GM21515 (cell line): Measurements from ENCODE around the gene ERBIN.
"Not testable (repeated sequence)": the region's sequence is repeated elsewhere in the genome, so short reads cannot be mapped to it uniquely, and the experiment has no call there.

Experiments
- ATAC-seq: cut with Tn5 transposase; IDR thresholded peaks from one replicate; pipeline ENCODE4 v1.9.1; 2021; ENCODE audit not compliant: unreplicated experiment

ERBIN gene

DNA sequence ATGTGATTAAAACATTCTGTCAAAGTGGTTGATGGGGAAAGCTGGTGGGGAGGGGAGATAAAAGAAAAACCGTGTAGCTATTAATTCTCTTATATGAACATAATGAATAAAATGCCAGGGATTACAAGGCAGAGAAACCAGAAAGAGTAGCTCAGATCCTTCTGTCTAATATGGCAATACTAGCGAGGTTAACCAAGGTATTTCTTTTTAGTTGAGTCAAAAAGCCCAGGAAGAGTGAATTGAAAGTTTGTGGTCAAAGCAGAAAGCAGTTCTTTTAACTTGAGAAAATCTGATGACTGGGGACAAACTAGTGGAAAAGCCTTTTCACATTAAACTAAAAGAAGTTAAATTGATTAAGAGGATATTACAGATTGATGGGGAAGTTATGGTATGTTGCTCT, 76.0 kb downstream of the ERBIN start:
- no peak for ATAC-seq

DNA sequence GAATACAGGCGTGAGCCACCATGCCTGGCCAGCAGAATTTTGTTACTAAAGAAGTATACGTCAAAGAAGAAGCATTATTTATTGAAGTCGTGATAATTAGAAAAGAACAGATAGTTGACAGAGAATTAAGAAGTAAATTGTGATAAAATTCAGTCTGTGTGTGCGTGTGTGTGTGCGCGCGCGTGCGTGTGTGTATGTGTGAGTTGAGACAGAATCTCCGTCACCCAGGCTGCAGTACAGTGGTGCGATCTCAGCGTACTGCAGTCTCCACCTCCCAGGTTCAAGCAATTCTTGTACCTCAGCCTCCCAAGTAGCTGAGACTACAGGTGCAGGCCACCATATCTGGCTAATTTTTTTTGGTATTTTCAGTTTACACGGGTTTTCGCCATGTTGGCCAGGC, 77.8 kb downstream of the ERBIN start:
- ATAC-seq, result no peak

DNA sequence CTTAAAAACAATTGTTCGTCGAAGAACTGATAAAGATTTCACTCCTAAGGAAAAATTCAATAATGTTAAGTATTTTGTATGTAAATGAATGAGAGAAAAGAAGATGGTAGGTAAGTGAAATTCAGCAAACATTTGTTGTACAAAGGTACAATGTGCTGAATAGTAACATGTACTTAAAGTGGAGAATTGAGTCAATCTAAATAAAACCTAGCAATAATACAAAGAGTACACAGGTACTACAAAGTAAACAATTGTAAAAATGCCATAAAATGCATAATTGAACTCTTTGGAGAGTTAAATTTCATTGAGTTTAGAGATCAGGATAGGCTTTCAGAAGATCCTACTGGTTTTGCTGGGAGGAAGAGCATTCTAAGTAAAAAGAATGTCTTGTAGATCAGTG, 82.9 kb downstream of the ERBIN start:
- no peak for ATAC-seq

DNA sequence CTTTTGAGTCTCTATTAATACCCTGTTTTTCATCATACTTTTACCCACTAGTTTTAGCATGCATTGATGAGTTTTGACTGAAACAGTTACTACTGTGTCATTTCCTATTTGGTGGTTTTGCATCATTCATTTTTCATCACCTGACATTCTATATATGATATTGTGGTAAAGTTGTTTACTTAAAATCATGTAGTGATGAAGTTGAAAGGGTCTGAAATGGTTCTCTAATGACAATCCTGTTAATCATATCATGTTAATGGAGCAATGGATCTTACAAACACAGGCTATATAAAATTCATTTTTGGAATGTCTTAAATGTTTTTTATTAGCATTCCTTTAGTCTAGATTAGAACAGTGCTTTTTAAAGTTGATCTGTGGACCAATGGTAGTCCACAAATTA, 84.1 kb downstream of the ERBIN start:
- no peak for ATAC-seq

DNA sequence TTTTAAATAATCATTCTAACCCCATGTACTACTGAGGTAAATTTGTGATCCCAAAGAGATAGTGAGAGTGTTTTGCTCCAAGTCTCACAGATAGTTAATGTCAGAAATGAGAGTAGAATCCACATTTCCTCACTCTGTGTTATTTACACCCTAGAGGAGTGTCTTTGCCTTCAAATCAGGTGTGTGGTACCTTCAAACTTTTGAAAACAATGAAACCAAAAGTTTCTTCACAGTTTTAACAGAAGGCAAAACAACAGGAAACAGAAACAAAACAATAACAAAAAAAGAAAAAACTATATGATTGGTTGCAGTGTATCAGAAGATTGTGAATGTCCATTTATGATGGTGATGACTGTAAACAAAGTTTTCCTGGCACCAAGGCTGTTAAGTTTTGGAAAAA, 85.9 kb downstream of the ERBIN start:
- no peak for ATAC-seq

DNA sequence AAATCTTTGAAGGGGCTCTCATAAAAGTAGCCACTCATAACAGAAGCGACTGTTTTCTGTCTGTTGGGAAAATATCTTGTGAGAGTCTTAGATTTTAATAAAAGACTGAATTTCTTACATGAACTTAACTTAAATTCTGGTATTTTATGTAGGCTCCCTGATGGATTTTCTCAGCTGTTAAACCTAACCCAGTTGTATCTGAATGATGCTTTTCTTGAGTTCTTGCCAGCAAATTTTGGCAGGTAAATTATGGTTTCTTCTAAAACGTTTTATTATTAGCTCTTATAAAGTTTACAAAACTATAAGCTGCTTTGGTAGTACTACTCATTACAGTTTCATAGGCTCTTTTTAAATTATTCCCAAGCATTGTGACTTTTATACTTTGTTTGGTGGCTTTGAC, 87.0 kb downstream of the ERBIN start:
- ATAC-seq, result no peak

DNA sequence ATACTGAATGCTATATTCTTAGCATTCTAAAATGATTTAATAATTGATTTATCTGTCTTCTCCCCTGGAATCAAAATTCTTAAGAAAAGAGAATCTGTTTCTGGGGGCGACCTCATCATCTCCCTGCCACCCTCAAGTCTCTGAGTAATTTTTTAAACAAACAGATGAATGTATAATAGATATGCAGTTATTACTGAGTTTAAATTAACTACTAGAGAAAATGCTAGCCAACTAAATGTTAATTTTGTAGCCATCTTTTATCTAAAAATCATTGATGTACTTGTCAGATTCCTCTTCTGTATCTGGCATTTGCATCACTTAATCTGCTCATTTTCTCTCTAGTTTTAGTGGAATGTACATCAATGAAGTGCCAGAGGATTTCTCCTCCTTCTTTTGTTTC, 87.5 kb downstream of the ERBIN start:
- no peak for ATAC-seq

DNA sequence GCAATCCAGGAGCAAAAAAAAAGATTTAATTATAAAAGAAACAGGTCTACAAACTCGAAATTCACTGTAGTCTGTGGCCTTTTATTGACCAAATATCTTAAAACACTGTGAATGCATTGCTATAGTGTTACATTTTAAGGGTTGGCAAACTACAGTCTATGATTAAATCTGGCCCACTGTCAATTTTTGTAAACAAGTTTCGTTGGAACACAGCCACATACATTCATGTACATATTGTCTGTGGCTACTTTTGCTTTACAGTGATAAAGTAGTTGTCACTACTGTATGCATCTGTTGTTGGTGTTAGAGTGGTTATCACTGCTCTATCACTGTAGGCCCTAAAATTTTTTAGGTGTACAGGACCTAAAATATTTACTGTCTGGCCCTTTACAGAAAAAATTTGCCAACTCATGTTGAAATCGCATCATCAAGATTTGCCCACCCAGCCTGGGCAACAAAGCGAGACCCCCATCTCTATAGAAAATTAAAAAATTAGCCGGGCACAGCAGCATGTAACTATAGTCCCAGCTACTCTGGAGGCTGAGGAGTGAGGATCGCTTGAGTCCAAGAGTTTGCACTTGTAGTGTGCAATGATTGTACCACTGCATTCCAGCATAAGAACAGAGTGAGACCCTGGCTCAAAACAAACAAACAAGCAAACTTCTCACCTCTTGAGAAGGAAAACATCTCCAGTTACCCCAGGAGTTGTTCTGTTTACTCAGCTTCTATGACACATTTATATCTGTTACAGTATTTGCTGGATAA, 89.0 kb downstream of the ERBIN start:
- ATAC-seq, result no peak

DNA sequence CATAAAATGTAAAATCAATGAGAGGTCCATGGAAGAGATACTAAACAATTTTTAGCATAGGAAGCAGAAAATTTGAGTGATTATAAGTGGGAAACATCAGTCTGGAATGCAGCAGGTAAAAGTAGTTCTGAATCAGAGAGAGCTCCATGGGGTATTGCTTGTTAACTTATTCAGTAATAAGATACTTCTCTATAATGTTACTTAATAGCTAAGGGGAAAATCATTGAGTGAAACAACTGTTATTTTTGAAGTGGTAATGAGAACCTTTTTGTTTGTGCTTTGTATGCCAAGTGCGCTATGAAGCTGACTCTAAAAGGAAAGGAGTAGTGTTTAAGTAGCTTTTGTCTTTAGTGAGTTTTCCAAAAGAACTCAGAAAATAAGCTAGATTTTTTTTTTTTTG, 95.2 kb downstream of the ERBIN start:
- no peak for ATAC-seq

DNA sequence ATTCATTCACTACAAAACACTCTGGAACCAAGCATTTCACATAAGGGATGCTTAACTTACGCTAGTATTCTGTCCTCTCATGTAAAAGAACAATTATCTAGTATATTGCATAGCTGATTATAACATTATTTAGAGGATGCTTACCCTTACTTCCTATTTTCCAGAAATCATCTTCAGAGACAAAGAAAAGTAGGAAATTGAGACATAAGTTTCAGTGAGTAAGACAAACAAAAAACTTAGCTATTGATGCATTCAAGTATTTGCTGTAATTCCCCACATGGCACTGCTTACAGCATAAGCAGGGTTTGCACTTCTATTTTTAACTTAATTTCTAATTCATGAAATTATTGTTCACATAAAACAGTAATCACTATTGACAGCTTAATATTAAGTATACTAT, 112.9 kb downstream of the ERBIN start:
- ATAC-seq, result no peak

DNA sequence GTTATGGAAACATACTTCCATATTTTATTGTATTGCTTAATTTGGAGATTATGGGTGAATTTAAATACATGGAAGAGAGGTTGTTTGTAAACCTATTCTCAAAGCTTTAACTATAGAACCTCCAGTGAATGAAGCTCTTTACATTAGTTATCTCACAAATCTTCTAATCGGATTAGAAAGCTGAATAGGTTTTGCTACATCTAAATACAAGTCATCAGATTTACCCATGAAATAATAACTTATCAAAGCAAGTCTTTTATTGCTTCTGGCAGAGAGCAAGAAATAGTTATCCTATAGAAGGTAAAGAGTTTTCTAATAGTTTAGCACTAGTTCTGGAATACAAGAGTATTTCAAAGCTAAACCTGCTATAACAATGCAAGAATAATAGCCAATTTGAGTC, 113.3 kb downstream of the ERBIN start:
- ATAC-seq, result no peak

DNA sequence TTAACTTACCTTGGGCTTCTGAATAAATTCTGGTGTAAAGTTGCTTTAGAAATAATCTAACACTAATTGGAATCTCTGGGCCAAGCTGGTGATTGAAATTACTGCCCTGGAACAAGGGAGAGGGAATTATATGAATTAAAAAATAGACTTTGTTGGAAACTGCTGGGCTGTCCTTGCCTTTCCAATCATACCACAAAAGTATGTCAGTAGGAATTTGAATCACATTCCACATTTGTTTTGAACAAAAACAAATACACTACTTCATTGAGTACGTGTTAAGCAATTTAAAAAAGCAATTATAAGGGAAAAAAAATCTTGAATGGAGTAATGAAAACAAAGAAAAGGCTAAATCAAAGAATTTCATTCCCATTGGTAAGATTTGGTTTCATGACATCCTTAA, 115.3 kb downstream of the ERBIN start:
- ATAC-seq, result no peak

DNA sequence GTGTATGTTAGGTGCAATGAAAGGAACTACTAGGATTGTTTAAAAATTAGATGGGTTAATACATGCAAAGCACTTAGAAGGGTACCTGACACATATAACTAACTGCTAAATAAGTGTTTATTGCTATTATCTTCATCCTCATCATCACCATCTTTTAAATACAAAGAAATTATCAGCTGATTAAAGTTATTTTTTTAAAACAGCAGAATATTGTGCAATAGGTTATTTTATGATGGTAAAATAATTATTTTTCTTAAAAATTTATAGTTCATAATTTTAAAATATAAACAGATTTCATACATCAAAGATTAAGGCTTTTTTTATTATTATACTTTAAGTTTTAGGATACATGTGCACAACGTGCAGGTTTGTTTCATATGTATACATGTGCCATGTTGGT, 130.9 kb downstream of the ERBIN start:
- no peak for ATAC-seq

DNA sequence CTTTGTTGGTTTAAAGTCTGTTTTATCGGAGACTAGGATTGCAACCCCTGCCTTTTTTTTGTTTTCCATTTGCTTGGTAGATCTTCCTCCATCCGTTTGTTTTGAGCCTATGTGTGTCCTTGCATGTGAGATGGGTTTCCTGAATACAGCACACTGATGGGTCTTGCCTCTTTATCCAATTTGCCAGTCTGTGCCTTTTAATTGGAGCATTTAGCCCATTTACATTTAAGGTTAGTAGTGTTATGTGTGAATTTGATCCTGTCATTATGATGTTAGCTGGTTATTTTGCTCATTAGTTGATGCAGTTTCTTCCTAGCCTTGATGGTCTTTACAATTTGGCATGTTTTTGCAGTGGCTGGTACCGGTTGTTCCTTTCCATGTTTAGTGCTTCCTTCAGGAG, 134.9 kb downstream of the ERBIN start:
- ATAC-seq, result not testable (repeated sequence)

DNA sequence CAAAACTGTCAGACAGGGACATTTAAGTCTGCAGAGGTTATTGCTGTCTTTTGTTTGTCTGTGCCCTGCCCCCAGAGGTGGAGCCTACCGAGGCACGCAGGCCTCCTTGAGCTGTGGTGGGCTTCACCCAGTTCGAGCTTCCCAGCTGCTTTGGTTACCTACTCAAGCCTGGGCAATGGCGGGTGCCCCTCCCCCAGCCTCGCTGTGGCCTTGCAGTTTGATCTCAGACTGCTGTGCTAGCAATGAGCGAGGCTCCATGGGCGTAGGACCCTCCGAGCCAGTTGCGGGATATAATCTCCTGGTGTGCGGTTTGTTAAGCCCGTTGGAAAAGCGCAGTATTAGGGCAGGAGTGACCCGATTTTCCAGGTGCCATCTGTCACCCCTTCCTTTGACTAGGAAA, 136.7 kb downstream of the ERBIN start:
- not testable (repeated sequence) for ATAC-seq

DNA sequence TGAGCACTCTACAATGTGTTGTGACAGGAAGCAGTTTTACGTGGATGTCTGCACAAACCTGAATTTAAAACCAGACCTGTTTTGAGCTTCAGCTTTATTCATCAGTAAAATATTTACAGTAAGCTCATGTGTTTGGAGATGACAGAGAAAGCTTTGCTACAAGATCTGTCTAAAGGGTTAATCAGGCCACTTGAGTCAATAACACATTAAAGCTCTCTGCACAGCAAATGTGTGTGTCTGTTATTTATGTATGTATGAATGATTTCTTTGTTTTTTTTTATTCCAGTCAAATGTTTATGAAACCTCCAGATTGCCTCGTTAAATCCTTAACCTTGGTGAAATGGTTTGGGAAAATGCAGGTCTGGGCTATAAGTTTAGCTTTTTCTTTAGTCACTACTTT, 140.5 kb downstream of the ERBIN start:
- ATAC-seq, result no peak

DNA sequence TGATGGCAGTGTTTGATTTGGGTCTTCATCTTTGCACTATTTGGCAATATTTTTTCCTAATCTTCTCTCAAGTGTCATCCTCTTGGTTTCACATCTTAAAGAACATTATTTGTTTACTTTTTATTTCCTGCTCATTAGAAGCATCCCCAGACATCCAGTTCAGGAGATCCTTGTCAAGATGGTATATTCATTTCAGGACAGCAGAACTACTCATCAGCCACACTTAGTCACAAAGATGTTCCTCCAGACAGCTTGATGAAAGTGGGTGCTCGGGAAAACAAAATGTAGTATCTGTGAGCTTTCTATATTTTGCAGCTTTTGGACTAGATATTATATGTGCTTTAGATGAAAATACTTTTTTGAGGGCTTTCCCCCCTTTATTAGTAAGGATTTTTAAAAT, 145.7 kb downstream of the ERBIN start:
- ATAC-seq, result no peak

DNA sequence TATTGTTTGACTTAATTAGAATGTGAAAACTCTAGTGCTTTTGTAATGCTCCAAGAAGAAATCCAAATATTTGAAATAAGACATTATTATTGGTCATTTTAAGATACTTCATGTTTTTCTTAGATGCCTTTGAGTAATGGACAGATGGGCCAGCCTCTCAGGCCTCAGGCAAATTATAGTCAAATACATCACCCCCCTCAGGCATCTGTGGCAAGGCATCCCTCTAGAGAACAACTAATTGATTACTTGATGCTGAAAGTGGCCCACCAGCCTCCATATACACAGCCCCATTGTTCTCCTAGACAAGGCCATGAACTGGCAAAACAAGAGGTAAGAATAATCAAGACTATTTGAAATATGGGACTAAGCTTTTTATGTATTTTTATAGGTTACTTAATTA, 148.5 kb downstream of the ERBIN start:
- no peak for ATAC-seq

DNA sequence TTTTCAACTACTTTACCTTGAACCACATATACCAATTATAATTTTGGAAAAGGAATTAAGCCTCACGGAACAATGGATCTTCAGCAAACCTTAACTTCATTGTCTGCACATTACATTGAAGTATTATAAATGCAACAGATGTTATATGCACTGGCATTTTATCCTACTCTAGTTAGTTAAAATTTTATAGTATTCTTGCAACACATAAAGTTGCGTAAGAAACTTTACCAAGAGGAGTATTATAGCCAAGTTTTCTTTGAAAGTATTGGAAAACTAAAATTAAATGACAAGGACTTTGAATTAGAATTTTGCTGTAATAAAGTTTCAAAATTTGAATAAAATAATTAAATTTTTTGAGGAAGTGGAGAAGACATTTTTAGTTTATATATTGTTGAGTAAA, 154.3 kb downstream of the ERBIN start:
- no peak for ATAC-seq

DNA sequence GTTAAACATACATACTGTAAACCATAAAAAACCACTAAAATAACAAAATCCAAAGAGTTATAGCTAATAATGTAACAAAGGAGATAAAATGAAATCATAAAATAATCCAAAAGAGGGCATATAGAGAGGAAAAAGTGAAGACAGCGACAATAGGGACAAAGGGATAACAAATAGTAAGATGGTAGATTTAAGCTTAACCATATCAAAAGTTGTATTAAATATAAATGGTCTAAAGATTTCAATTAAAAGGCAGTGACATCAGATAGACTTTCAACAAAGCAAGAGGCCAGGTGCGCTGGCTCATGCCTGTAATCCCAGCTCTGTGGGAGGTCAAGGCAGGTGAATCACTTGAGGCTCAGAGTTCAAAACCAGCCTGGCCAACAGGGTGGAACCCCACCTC, 163.0 kb downstream of the ERBIN start:
- no peak for ATAC-seq

DNA sequence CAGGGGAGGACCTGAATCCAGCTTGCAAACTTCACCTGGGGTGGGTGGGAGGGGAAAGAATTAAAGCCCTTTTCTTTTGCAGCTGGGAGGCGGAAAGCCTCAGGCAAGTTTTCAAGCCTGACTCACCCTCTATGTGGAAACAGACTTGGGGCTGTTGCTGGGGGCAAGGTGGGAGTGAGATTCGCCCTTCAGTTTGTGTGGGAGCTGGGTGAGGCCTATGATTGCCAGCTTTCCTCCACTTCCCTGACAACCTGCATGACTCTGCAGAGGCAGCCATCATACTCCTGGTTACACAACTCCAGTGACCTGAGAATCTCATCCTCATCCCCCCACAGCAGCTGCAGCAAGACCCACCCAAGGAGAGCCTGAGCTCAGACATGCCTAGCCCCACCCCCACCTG, 174.5 kb downstream of the ERBIN start:
- no peak for ATAC-seq

DNA sequence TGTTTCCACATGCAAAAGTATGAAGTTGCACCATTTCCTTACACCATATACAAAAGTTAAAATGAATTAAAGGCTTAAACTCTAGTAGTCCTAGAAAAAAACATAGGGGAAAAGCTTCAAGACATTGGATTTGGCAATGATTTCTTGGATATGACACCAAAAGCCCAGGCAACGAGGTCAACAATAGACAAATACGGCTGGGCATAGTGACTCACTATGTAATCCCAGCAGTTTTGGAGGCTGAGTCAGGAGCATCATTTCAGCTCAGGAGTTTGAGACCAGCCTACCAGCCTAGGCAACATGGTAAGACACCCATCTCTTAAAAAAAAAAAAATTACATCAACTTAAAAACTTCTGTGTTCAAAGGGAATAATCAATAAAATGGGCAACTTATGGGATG, 186.8 kb downstream of the ERBIN start:
- ATAC-seq, result no peak

DNA sequence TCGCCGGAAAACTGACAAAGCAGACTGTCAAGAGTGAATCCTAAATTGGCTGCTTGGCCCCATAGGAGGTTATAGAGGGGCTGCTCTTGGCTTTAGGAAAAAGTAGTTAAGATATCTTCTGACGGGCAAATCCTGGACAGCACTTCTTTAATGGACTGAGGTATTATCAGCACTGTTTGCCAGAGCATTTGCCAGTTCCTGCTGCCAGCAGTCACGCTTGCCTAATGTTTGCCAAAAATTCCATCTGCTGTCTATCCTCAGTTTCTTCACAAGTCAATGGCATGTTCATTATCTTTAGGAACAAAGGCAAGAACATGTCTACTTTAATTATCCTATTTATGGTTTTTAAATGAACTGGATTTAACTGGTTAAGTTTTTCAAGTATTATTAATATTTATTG, 191.9 kb downstream of the ERBIN start:
- ATAC-seq, result no peak
